ENCODE results near the gene FAM83D. TPM values are rescaled to one million over a fixed set of nuclear protein-coding genes. Genes with fewer than 3 reads are reported as not detected.

FAM83D gene, protein sequence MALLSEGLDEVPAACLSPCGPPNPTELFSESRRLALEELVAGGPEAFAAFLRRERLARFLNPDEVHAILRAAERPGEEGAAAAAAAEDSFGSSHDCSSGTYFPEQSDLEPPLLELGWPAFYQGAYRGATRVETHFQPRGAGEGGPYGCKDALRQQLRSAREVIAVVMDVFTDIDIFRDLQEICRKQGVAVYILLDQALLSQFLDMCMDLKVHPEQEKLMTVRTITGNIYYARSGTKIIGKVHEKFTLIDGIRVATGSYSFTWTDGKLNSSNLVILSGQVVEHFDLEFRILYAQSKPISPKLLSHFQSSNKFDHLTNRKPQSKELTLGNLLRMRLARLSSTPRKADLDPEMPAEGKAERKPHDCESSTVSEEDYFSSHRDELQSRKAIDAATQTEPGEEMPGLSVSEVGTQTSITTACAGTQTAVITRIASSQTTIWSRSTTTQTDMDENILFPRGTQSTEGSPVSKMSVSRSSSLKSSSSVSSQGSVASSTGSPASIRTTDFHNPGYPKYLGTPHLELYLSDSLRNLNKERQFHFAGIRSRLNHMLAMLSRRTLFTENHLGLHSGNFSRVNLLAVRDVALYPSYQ
- 10 to 100 TPM; 10.4 to 10.5 TPM for total RNA-seq

DNA sequence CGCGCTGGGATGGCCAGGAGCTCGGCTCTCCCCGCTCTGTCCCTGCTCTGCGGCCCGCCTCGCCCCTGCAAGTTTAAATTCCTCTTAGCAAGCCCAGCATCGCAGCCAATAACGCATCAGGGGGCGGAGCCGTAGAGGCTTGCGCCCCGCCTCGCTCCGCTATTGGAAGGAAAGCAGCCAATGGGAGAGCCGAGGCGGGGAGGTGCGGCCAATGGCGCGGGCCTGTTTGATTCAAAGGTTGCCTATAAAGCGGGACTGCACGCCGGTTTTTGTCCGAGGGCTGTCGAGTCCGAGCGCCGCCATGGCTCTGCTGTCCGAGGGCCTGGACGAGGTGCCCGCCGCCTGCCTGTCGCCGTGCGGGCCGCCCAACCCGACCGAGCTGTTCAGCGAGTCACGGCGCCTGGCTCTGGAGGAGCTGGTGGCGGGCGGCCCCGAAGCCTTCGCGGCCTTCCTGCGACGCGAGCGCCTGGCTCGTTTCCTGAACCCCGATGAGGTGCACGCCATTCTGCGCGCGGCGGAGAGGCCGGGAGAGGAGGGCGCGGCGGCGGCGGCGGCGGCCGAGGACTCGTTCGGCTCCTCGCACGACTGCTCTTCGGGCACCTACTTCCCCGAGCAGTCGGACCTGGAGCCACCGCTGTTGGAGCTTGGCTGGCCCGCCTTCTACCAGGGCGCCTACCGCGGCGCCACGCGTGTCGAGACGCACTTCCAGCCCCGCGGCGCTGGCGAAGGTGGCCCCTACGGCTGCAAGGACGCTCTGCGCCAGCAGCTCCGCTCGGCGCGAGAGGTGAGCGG is at the start of gene FAM83D:
FAM83D (plus strand) TSS at position 276 of the 792 bp plus-strand sequence; CDS start at position 302, 26 bp downstream.
- H3K27me3 Mint-ChIP-seq (ENCODE audit: low read depth), result no peaks in the 10 kb centered on the region
- no peaks in the 10 kb centered on the region for H3K9me3 Mint-ChIP-seq
- peak; percentile 92 to 94 for ATAC-seq (replicated peaks in 1 of 2)
- peak within 1 kb of the TSS; percentile 77 for H3K27ac Mint-ChIP-seq
- peak within 1 kb of the TSS; percentile 72 to 81 for H3K4me3 Mint-ChIP-seq
- peaks cover 4 to 5% of the 10 kb centered on the region in 2 donors for H3K36me3 Mint-ChIP-seq (ENCODE audit: insufficient read depth in 2 of 2)
- peak; percentile 95 to 96 for DNase-seq
- peaks cover 36% of the 10 kb centered on the region for H3K4me1 Mint-ChIP-seq (ENCODE audit: low read depth)

DNA sequence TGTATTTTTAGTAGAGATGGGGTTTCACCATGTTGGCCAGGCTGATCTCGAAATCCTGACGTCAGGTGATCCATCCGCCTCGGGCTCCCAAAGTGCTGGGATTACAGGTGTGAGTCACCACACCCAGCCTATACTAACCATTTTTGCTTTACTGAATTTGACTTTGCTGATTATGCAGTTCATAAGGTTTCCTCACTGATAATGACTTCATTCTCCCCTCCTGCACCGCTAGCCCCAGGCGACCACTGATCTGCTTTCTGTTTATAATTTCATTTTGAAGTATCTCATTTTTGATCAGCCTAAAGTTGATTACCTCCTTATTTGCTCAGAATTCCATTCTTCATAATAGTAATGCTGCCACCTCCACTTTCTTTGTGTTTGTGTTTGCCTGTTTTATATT is 48.7 kb upstream of the FAM83D start:
- peak overlapping the region; percentile 94 for H3K27ac Mint-ChIP-seq

DNA sequence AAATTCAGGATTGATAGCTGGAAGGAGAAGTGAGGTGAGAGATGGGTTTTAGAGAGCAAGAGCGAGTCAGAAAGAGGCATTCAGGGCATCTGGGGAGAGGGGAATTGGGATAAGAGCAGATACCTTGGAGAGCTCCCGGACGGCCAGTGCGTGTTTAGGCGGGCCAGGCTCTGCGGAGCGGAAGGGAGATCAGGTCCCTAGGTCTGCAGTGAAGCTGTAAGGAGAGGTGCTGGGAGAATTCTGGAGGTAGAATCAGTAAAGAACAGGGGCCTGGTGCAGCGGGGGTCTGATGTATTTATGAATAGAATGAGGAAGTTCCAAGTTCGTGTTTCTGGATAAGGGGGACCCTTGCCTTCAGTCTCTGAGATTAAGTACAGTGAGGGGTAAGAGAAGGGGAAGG is 47.4 kb upstream of the FAM83D start:
- Mint-ChIP-seq H3K27ac (peak overlapping the region; percentile 94), H3K4me3 (no peak overlapping the region), H3K27me3 (ENCODE audit: low read depth) (no peaks in the 10 kb centered on the region), H3K4me1 (ENCODE audit: low read depth) (peaks cover 91% of the 10 kb centered on the region), H3K36me3 (ENCODE audit: insufficient read depth in 2 of 2) (peaks cover 1 to 19% of the 10 kb centered on the region in 2 donors), H3K9me3 (no peaks in the 10 kb centered on the region)
- ATAC-seq (replicated peaks in 1 of 2) (no peak), DNase-seq (no peak)

More for the DNA sequence above, 48.7 kb upstream of the FAM83D start:
- H3K27me3 Mint-ChIP-seq (ENCODE audit: low read depth), result no peaks in the 10 kb centered on the region
- H3K36me3 Mint-ChIP-seq (ENCODE audit: insufficient read depth in 2 of 2), result peaks cover 3 to 16% of the 10 kb centered on the region in 2 donors
- ATAC-seq (replicated peaks in 1 of 2) (no peak), DNase-seq (no peak)
- no peaks in the 10 kb centered on the region for H3K9me3 Mint-ChIP-seq
- H3K4me3 Mint-ChIP-seq, result peak overlapping the region; percentile 52 to 76
- peaks cover 97% of the 10 kb centered on the region for H3K4me1 Mint-ChIP-seq (ENCODE audit: low read depth)

DNA sequence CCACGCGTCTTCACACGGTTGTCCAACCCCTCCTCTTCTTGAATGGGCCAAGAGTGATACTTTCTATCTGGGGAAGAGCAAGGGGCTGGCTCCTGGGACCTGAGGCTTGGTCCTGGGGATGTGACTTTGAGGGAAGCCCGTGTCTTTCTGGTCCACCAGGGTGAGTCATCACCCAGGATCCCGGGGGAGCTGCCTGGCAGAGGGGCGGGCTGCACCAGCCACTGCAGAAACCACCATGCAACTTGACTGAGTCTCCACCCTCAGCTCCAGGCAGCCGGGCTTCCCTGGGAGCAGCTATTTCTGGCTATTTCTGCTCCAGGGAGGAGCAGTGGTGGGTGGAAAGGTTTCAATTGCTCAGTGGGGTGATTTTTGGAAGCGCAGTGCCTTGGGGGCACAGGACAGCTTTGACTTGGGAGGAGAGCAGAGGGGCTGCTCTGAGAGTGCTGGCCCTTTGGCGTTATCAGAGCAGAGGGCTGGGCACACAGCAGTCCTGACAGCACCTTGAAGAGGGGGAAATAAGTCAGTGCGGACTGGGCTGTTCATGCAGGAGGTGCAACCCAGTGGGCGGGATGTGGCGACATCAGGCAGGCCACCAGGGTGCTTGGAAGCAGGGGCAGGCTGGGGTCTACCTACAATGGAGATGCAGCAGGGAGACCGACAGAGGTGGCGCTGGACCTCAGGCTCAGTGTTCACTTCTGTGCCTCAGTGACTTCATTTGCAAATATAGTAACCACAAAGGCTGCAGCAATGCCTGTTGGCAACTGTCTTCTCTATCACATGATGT is 45.1 kb upstream of the FAM83D start:
- peak overlapping the region; percentile 40 for H3K27ac Mint-ChIP-seq
- H3K4me3 Mint-ChIP-seq, result peak overlapping the region in 1 of 2 donors; percentile 43

DNA sequence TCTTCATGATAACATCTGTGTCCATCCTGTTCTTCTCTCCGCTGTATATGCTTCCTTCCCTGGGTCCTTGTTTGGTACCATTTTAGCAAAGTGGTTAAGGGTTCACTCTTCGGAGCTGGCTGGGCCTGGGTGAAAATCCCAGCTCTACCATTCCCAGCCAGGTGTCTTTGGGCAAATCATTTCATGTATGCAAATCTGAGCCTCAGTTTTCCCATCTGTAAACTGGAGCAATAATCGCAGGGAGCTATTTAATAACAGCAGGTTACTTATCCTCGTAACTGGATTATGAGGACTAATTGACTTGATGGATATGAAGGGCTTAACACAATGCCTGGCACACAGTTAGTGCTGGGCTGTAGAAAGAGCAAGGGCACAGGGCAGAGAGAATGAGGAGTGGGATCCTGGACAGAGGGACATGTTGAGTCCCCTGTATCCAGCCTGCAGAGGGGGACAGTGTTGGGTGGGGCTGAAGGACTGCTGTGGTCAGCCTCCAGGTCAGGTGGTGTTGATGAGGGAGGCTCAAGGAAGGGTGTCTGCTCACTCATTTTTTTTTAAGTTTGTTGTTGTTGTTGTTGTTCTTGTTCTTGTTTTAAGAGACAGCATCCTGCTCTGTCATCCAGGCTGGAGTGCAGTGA is 44.3 kb upstream of the FAM83D start:
- DNase-seq (no peak), ATAC-seq (replicated peaks in 1 of 2) (no peak)
- Mint-ChIP-seq H3K27ac (peak overlapping the region; percentile 42), H3K4me3 (peak overlapping the region in 1 of 2 donors; percentile 14), H3K27me3 (ENCODE audit: low read depth) (no peaks in the 10 kb centered on the region), H3K4me1 (ENCODE audit: low read depth) (peaks cover 64% of the 10 kb centered on the region), H3K36me3 (ENCODE audit: insufficient read depth in 2 of 2) (peaks cover 1 to 21% of the 10 kb centered on the region in 2 donors), H3K9me3 (no peaks in the 10 kb centered on the region)

More for the DNA sequence above, 45.1 kb upstream of the FAM83D start:
- ATAC-seq (replicated peaks in 1 of 2) (no peak), DNase-seq (no peak)
- no peaks in the 10 kb centered on the region for H3K27me3 Mint-ChIP-seq (ENCODE audit: low read depth)
- peaks cover 68% of the 10 kb centered on the region for H3K4me1 Mint-ChIP-seq (ENCODE audit: low read depth)
- no peaks in the 10 kb centered on the region for H3K9me3 Mint-ChIP-seq
- peaks cover 1 to 21% of the 10 kb centered on the region in 2 donors for H3K36me3 Mint-ChIP-seq (ENCODE audit: insufficient read depth in 2 of 2)

DNA sequence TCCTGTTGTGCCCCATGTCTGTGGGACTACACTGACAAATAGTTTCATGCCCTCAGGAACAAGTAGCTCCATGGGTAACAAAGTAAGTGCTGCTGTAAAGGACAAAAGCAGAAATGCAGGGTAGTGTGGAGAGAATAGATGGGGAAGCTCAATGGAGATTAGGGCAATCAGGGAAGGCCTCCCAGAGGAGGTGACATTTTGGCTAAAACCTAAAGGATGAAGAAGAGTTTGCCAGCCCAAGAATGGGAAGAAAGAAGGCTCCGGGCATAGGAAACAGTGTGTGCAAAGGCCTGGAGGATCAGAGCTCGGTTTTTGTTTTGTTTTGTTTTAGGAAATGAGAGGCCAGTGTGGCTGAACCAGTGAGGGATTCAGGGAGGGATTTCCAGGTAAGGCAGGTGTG is 43.6 kb upstream of the FAM83D start:
- H3K9me3 Mint-ChIP-seq, result no peaks in the 10 kb centered on the region
- H3K4me3 Mint-ChIP-seq, result peak overlapping the region in 1 of 2 donors; percentile 8
- ATAC-seq (replicated peaks in 1 of 2) (no peak), DNase-seq (no peak)
- no peaks in the 10 kb centered on the region for H3K27me3 Mint-ChIP-seq (ENCODE audit: low read depth)
- peak overlapping the region; percentile 42 for H3K27ac Mint-ChIP-seq
- H3K4me1 Mint-ChIP-seq (ENCODE audit: low read depth), result peaks cover 59% of the 10 kb centered on the region
- peaks cover 1 to 19% of the 10 kb centered on the region in 2 donors for H3K36me3 Mint-ChIP-seq (ENCODE audit: insufficient read depth in 2 of 2)

DNA sequence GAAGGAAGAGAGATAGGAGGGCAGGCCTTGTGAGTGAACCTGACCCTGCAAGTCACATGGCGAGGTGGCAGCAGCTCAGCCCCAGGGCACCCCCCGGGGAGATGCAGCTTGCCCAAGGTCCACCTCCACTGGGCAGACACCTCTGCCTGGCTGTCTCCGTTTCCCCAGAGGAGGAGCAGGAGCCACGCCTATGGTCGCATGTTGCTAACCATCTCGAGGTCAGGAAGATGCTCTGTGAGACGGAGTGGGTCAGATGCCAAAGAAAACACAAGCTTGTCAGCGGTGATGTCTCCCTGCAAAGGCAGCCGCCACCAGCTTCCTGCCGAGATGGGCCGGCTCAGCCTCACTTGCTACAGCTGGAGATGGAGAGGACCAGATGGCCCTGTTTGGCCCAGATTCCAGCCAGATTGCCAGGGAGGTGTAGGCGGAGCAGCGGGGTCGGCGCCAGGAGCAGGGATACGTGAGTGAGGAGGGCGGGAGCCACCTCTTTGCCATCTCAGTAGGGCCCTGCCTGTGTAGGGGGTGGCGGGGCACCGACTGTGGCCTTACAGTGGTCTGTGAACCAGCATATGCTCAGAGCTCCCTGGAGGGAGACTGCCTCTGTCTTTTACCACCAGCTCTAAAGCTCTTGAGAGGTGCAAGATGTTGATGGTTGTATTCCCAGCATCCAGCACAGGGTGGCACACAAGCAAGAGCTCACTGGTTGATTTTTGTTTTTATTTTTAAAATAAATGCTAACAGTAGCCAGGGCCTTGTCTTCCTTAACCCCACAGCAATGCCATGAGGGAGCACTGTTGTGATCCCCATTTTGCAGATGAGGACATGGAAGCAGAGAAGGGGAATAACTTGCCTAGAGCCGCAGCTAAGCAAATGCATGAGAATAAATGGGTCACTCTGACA is 42.9 kb upstream of the FAM83D start:
- Mint-ChIP-seq H3K27me3 (ENCODE audit: low read depth) (no peaks in the 10 kb centered on the region), H3K4me3 (no peak overlapping the region), H3K36me3 (ENCODE audit: insufficient read depth in 2 of 2) (peaks cover 0 to 17% of the 10 kb centered on the region in 2 donors), H3K27ac (peak overlapping the region; percentile 42), H3K9me3 (no peaks in the 10 kb centered on the region), H3K4me1 (ENCODE audit: low read depth) (peaks cover 57% of the 10 kb centered on the region)
- ATAC-seq (replicated peaks in 1 of 2), result peak; percentile 13 to 23
- no peak for DNase-seq

DNA sequence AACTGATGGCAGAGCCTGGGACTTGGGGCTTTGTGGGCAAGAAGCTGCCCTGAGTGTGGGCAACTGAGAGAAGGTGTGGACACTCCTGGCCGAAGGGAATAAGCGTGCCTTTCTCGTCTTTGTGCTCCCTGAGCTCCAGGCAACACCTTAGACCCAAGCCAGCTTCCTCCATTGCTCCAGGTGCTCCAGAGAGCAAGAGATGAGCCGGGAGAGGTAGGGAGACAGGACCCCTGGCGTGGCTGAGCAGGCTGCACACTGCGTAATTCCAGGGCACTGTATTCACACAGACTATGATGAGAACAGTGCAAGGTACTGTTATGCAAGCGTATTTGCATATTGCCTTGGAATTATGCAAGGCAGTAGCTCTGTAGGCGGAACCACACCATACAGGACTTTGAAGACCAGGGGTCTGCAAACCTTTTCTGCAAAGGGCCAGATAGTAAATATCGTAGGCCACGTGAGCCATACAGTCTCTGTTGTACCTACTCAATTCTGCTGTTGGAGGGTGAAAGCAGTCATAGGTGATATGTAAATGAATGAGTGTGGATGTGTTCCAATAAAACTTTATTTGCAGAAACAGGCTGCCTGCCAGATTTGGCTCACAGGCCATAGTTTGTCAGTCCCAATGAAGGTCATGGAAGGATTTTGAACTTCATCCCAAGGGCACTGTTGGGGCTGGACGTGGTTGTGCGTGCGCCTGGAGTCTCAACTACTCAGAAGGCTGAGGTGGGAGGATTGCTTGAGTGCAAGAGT is 42.1 kb upstream of the FAM83D start:
- H3K27me3 Mint-ChIP-seq (ENCODE audit: low read depth), result no peaks in the 10 kb centered on the region
- peak overlapping the region; percentile 30 for H3K27ac Mint-ChIP-seq
- H3K9me3 Mint-ChIP-seq, result no peaks in the 10 kb centered on the region
- peaks cover 54% of the 10 kb centered on the region for H3K4me1 Mint-ChIP-seq (ENCODE audit: low read depth)
- no peak for DNase-seq
- no peak for ATAC-seq (replicated peaks in 1 of 2)
- peaks cover 0 to 16% of the 10 kb centered on the region in 2 donors for H3K36me3 Mint-ChIP-seq (ENCODE audit: insufficient read depth in 2 of 2)
- no peak overlapping the region for H3K4me3 Mint-ChIP-seq

DNA sequence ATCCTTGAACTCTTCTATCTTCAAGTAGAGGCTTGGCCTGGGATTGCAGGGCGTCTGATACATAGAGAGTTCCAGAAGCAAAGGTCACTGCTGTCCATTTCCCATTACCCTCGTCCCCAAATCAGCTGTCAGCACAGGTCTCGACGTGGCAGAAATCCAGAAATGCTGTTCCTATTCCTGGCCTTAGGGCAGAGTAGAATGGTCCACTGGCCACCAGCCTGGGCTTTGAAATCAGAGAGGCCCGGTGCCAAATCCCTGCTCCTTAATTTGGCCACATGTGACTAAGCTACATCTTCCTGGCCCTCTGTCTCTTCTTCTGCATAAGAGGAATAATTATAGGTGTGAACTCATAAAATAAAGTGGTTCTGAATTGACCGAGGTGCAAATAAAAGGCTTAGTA is 40.9 kb upstream of the FAM83D start:
- no peak overlapping the region for H3K4me3 Mint-ChIP-seq
- DNase-seq (no peak), ATAC-seq (replicated peaks in 1 of 2) (no peak)
- no peak overlapping the region for H3K27ac Mint-ChIP-seq
- H3K36me3 Mint-ChIP-seq (ENCODE audit: insufficient read depth in 2 of 2), result peaks cover 0 to 11% of the 10 kb centered on the region in 2 donors
- no peaks in the 10 kb centered on the region for H3K9me3 Mint-ChIP-seq
- H3K27me3 Mint-ChIP-seq (ENCODE audit: low read depth), result no peaks in the 10 kb centered on the region
- H3K4me1 Mint-ChIP-seq (ENCODE audit: low read depth), result peaks cover 58% of the 10 kb centered on the region

DNA sequence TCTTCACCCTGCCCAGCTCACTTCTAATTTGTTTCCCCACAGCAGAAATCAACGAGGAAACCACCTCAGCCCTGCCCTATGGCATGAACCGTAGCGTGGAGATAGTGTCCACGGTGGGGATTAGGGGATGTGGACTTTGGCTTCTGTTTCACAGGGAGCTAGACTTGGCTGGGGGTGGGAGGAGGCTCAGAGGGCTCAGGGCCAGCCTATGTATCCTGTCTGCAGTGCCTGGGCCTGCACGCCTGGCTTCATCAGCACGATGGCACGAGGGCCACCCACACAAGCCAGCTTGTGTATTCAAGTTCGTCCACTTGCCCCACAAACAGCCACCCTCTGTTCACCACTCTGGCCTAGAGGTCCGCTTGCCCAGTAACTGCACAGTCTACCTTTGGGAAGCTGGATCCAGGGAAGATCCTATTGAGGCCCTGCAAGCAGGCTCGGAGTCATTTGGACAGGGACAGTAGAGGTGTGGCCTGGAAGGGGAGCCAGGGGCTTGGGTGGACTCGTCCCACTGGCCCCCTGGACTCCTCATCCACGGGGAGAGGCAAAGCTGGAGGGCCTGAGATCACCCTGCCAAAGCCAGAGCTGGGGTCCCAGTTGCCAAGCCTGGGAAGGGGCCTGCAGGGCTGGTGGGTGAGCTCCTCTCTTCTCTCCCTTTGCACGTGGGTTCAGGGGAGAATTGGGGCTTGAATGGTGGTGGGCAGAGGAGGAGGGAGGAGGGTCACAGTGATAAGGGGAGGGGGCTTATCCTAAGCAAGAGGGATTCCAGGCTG is 38.0 kb upstream of the FAM83D start:
- Mint-ChIP-seq H3K4me1 (ENCODE audit: low read depth) (peaks cover 55% of the 10 kb centered on the region), H3K27ac (peak overlapping the region; percentile 64), H3K27me3 (ENCODE audit: low read depth) (no peaks in the 10 kb centered on the region), H3K4me3 (peak overlapping the region in 1 of 2 donors; percentile 25), H3K9me3 (no peaks in the 10 kb centered on the region), H3K36me3 (ENCODE audit: insufficient read depth in 2 of 2) (peaks cover 0 to 7% of the 10 kb centered on the region in 2 donors)
- DNase-seq (no peak), ATAC-seq (replicated peaks in 1 of 2) (no peak)
